ENCODE results near the gene R3HCC1L.

R3HCC1L gene

DNA sequence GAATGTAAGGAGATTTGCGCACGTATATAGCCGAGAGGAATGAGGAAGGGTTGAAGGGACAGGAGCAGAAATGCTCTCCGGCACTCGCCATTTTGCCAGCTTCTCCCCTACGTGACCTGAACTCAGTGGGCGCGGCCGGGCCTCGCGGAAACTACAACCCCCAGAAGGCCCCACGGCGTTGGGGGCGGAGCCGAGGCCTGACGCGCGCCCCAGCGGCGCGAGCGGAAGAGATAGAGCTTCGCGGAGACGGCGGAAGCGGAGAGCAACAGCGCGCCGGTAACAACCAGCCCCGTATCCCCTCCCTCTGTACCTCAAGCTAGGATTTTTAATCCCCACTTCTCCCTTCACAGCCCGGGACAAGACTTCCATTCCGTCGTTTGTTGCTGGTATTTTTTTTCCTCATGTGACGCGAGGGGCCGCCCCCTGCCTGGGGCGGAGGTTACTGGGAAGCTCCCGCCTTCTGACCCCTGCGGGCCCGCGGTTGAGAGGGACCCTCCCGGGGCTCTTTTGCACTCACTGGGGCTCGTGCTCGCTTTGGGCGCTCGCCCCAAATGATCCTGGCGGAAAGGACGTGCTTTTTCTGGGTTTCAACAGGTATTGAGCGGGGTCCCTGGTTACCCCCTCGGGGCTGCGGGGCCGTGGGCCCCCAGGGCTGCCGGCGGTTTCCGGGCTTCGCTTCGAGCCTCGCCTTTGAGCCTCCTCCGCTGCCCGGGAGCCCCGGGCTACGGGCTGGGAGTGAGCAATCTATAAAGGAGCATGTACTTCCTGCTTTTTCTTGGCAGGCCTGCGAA lies at the start of gene R3HCC1L:
R3HCC1L (plus strand) TSS at position 227 of the 791 bp plus-strand sequence. CDS start 73,458 bp downstream, outside the sequence.
- DNase-seq (ENCODE audit: low read depth in 2 of 2), result peak; percentile 88 to 89

DNA sequence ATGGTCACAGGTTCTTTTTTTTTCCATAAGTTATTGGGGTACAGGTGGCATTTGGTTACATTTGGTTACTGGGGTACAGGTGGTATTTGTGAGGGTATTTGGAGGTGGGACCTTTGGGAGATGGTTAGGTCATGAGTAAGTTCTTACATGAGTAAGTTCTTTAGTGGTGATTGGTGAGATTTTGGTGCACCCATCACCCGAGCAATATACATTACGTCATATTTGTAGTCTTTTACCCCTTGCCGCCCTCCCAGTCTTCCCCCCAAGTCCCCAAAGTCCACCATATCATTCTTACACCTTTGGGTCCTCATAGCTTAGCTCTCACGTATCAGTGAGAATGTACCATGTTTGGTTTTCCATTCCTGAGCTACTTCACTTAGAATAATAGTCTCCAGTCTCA lies 49.2 kb upstream of the R3HCC1L start:
- no peak for DNase-seq (ENCODE audit: low read depth in 2 of 2)

DNA sequence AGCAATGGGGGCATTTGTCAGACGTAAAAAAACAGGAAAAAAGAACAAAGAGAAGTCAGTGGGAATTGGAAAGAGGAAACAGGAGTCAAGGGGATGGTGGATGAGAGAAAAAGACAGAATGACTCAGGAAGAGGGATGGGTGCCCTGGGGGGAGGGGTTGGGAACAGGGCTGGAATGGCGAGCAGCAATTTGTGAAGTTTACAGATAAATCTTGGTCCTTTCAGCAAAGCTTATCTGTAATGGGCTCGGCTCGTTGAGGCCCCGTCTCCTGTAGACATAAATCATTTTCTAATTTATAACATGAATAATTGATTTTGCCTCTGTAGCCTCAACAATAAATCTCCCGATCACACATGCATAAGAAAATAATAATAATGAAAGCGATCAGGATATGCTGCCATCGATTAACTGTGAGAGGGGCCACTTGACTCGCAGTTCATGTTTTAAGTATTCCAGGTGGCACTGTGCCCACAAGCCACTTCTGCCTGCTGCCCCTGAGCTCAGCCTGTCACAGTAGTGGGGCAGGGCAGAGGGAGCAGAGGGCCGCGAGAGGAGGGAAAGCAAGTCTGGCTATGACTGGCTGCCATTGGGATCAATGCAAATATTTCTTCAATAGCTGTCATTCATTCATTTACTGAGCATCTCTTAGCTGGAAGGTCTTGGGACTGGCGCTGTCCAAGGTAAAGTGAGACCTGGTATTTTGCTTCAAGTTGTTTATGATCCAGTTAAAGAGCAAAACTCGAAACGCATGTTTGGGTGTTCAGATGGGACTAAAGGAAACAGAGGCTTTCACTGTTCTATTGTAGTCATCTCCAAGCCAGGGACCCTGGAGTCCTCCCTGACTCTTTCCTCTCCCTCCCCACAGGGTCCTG lies 47.4 kb upstream of the R3HCC1L start:
- DNase-seq (ENCODE audit: low read depth in 2 of 2), result no peak

DNA sequence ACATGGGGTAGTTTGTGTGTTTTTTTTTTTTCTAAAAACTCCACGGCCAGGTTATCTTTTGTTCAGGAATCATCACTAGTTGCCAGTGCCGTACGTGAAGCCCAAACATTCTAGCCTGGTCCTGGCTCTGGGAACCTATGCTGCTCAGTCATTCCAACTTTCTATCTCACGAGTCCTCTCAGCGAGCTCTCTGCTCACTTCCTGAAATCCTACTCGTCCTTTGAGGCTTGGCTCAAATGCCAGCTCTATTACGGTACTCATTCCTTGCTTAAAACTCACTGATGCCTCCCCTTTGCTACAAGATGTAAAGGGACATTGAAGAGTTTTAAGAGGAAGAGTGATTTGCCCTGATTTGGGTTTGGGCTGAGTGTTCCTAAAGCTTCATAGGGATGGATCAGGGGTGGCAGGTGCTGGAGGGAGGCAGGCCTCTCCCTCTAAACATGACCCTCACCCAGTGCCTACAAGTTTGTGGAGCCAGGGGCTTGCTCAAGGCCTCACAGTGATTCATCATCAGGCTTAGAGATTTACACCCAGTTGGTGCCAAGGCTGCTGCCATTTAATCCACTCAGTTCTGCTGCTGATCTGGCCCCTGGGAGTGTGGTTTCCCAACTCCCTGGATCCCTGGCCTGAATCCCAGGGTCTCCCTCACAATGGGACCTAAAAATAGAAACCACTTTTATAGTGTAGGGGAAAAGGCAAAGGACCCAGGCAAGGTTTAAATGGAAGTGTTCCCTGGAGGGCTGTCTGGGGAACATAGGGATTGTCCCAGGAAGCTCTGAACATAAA lies 46.1 kb upstream of the R3HCC1L start:
- no peak for DNase-seq (ENCODE audit: low read depth in 2 of 2)

DNA sequence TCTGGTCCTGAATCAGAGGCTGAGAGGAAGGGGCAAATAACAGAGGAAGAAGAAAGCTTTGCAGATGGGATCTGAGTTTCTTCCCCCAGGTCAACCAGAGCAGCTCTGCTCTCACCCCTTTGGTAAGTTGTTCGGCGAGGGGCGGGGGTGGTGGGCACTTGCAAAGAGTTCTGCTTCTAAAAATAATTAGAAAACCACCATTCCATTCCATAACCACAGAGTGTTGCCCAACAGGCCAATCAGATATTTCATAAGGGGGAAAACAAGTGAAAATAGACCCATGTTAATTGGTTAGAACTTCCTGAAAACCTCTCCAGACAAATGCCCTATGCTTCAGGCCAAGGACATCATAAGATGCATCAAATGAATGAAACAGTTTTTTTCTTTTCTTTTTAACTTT lies 43.6 kb upstream of the R3HCC1L start:
- no peak for DNase-seq (ENCODE audit: low read depth in 2 of 2)

DNA sequence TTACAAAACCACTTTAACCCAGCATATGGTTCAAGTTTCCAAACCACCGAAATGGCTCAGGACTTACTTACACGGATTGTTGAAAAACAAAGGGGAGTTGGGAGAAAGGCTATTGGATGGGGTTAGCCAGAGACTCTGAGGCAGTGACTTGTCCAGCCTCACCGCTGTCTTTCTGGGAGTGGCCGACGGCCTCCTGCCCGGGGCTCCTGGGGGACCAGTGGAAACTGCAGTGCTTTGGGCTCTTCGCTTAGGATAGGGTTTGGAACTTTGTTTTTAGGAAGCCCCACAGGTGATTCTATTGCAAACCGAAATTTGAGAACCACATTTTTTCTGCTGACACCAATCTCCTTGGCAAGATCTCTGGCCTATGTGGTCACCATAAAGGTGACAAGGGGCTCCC lies 38.1 kb upstream of the R3HCC1L start:
- no peak for DNase-seq (ENCODE audit: low read depth in 2 of 2)

DNA sequence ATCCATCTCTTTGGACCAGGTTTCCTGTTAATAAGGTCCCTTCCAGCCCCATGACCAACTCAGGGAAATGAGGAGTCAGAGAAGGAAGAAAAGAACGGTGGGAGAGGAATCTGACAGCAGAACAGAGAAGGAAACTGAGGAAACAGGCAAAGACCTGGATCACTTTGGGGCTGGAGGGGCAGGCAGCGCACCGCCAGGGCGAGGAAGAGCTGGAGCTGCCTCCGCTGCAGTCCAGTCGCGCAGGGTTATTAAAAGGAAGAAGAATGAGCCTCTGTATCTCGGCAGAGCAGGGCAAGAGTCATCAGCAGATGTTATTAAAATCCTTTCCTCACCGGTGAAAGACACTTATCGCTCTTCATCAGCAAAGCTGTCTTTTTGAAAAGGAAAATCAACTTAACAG lies 37.7 kb upstream of the R3HCC1L start:
- DNase-seq (ENCODE audit: low read depth in 2 of 2), result no peak

DNA sequence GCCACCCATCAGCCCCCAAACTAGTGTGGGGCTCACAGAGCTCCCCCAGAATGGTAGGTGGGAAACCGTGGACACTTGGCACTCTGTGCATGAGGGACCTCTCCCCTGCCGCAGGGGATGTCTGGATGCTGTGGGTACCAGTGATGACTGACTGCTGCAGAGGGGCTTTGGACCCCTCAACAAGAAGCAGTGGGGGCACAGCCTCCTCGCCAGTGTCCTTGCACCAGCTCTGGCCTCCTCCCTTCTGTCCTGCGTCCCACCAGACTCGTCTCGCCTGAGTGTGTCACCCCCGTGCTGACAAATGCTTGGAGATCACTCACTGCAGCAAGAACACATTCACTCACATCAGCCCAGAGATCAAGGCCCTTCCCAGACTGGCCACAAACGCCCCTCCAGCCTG lies 37.3 kb upstream of the R3HCC1L start:
- DNase-seq (ENCODE audit: low read depth in 2 of 2), result no peak

DNA sequence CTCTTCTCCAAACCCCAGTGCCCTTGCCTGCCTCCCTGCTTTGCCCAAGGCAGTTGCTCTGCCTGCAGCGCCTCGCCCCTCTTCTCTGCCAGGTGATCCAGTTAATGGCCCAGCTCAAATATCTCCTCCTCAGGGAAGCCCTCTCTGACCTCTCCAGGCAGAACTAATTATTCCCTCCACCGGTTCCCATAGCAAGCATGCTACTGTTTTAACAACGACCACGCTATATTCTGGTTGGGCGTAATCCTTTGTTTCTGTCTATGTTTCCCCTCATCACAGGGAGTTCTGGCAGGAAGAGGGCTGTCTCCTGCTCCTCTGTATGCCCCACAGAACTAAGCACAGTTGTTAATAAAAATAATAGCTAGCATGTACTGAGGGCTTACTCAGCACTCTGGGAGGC lies 36.8 kb upstream of the R3HCC1L start:
- no peak for DNase-seq (ENCODE audit: low read depth in 2 of 2)

DNA sequence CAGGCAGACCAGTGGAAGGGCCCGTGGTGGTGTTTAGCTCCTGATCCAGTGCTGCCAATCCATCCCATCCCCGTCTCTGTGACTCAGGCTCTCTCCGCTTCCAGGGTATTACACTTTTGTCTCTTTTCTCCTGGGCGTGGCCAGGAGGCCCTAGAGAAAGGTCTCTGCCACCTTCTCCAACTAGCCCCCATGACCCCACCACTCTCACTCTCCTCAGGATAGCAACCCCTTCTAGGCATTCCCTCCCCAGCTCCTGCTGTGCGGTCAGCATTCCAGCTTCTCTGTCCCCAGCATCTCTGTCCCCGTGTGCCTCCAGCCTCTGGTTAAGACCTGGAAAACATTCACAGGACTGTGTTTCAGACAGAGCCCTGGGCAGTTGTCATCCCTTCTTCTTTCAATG lies 36.2 kb upstream of the R3HCC1L start:
- DNase-seq (ENCODE audit: low read depth in 2 of 2), result no peak

DNA sequence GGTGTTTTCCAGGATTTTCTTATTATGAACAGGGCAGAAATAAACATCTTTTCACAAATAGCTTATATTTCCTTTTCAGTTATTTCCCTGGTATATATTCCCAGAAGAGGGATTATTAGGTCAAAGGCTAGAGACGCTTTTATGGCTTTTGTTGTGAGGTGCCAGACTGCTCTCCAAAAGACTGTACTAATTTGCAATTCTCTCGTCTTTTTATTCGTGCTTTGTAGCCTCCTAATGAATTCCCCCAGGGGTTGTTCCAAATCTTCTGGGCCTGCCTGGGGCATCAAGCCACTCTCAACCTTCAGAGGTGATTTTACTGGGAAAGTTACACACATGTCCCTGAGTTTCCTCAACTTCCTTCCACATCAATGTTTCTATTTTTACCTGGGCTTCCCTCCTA lies 34.0 kb upstream of the R3HCC1L start:
- DNase-seq (ENCODE audit: low read depth in 2 of 2), result no peak

DNA sequence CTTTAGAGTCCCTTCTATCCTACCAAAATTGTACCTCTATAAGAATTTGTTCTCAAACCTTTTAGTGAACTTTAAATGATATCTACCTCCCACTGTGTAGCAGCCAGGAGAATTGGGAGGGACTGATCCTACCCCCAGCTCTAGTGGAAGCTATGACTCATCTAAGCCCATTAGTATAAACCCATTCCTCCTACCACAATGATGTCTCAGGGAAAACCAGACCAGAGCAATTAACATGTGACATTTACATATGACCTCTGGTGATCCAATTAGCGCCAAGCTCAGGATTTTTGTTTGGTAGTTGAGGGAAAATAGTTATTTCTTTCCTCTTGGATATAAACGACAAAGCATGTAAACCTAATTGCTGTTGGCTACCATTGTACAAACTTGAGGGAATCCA lies 33.1 kb upstream of the R3HCC1L start:
- no peak for DNase-seq (ENCODE audit: low read depth in 2 of 2)

DNA sequence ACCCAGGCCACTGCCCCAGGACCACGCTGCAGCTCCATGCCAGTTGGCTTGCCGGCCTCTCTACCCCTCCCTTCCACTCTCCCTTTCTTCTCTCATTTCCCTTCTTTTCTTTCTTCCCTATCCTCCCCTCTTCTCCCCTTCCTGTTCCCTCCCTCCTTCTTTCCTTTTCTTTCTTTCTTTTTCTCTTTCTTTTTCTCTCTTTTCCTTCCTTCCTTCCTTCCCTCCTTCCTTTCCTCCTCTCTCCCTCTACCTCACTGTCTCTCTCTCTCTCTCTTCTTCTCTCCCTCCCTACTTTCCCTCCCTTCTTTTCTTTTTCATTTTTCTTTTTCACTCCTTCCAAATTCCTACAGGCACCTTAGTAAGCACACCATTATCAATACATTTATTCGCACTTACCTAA lies 30.3 kb upstream of the R3HCC1L start:
- DNase-seq (ENCODE audit: low read depth in 2 of 2), result no peak

DNA sequence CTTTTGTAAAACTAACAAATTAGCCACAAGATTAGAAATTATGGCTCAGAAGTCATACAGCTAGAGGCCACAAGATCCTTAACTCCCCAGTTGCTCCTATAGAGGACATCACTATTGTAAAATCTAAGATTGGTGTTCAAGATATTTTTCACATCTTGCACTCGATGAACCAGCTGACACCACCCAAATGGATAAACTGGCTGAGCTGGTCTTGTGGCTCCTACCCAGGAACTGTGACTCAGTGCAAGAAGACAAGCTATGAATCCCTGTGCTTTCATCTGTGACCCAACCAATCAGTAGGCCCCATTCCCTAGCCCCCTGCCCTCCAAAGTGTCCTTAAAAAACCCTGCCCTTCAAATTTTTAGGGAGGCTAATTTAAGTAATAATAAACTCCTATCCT lies 27.9 kb upstream of the R3HCC1L start:
- DNase-seq (ENCODE audit: low read depth in 2 of 2), result no peak

DNA sequence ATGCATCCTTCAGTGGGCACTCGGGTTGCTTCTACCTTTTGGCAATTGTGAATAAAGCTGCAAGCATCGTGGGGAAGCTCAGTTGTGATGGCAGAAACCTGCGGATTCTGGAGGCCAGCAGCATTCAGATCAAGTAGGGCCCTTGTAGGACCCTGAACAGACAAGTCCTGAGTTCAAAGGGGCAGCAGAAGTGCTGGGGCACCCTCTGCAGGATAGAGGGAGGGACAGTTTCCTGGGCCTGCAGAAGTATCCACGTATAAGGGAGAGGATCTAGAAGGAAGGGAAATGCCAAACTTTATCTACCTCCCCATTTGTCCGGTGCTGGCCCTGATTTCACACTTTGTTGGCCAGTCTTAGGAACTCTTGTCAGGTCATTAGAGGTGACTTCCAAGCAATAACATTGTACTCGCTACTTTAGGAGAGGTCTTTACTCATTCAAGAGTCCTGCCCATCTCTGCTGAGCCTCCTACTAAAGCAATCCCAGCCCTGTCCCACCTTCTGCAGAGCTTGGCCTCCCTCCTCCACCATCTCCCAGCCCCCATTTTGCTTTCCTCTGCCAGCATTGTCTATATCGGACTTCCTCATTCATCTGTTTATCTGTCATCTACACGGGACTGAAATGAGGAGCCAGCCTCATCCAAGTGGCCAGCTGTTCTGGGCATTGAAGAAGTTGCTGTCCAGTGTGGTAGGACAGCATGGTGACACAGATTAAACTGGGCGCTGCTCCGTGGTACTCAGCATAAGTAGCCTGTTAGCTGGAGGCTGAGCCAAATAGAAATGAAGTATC lies 26.6 kb upstream of the R3HCC1L start:
- no peak for DNase-seq (ENCODE audit: low read depth in 2 of 2)

DNA sequence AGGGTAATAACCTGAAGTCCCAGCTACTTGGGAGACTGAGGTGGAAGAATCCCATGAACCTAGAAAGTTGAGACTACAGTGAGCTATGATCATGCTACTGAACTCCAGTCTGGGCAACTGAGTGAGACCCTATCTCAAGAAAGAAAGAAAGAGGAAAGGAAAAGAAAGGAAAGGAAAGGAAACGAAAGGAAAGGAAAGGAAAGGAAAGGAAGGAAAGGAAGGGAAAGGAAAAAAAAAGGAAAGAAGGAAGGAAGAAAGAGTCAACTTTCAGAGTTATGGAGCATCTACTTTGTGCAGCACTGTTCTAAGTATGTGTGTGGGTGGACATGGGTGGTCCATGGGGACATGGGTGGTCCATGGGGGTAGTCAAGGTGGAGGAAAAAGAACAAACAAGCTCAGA lies 24.1 kb upstream of the R3HCC1L start:
- no peak for DNase-seq (ENCODE audit: low read depth in 2 of 2)

DNA sequence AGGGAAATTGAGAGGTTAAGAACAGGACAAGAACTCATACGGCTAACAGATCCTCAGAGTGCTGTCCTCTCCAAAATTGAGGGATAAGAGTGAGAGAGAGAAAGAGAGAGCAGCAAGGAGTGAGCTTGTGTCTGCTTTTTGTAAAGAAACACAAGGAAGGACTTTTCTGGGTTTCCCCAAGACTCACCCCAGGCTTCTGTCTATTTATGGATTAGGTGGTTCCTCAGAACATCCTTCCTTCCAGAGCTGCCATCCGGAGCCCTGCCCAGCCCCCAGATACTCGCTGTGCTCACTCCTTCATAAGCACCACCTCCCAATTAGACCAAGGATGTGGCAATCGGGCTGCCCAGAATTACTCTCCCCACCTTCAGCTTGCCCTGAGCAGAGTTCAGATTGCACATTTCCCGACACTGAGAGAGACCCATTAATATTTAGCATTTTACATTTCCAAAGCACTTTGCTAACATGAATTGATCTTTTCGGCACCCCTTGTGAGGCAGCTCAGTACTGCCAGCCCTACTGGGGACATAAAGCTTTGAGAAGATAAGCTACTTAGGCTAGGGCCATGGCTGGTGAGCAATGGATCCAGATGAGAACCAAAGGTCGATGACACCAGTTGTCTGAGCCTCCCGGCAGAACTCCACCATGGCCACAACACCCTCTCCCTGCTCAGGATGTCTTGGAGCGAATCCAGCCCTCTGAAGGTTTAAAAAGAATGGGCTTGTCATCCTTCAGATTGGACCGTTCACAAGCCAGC lies 19.2 kb upstream of the R3HCC1L start:
- no peak for DNase-seq (ENCODE audit: low read depth in 2 of 2)

DNA sequence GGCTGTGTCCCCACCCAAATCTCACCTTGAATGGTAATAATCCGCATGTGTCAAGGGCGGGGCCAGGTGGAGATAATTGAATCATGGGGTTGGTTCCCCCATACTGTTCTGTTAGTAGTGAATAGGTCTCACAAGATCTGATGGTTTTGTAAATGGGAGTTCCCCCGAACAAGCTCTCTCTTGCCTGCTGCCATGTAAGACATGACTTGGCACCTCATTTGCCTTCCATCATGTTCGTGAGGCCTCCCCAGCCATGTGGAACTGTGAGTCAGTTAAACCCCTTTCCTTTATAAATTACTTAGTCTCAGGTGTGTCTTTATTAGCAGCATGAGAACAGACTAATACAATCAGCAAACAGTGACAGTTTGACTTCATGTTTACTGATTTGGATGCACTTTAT lies 14.6 kb upstream of the R3HCC1L start:
- DNase-seq (ENCODE audit: low read depth in 2 of 2), result no peak

DNA sequence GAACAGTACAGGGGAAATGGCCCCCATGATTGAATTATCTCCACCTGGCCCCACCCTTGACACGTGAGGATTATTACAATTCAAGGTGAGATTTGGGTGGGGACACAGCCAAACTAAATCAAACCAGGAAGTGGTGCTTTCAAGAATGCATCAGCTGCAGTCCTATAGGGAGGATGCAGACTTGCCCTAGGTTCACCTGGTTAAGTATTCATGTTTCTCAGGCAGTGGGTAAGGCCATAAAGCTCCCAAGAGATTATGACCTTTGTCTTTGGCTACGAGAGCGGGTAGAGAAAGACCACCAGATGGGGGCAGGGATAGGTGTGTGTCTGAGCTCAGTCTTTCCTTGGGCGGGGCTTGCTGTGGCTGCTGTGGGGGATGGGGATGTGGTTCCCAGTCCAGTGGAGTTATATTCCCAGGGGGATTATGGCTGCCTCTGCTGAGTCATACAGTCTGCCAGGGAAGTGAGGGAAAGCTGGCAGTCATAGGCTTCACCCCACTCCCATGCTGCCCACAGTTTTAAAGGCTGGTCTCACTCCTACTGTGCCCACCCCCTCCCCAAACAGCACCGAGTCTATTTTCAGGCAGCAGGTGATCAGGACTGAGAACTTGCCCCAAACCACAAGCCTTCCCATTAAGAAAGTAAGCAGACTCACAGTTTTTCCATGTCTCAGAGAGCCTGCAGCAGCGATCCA lies 8.4 kb upstream of the R3HCC1L start:
- DNase-seq (ENCODE audit: low read depth in 2 of 2), result no peak

DNA sequence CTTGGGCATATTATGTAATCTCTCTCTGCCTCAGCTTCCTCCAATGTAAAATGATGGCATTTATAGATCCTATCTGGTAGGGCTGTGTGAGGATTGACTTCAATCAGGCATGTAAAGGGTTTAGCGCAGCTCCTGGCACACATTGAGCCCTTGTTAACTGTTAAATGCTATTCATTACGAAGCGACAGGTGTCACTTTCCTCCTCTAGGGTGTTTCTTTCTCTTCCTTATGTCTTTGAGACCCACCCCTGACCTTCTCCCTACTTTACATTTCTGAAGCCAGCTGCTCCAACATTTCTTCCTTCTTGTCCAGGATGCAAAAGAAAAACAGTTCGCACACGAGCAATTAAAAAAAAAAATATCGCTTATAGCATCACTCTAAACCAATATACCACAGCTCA lies 5.7 kb upstream of the R3HCC1L start:
- no peak for DNase-seq (ENCODE audit: low read depth in 2 of 2)
